Skin epidermis (tissue), 12 donors: ENCODE results near the gene KCNQ4.

Source experiments
- H3K27ac ChIP-seq, 21 experiments: fragments of 200-600 bp; sonication (generic) in 11 of 21; one replicate each; pipeline ENCODE4 v1.5.0; 2020; ENCODE audit warnings: mild to moderate bottlenecking in 3 of 21, inconsistent platforms in 2 of 21, moderate library complexity in 2 of 21
- H3K4me3 ChIP-seq, 7 experiments: fragments of 200-600 bp; sonication (generic) in 2 of 7; one replicate each; pipeline ENCODE4 v1.5.0; 2020; ENCODE audit warnings: inconsistent platforms in 2 of 7, mild to moderate bottlenecking in 2 of 7, moderate library complexity in 1 of 7

Gene KCNQ4

GRCh38 chr1:40789661-40790430 lies 6.3 kb downstream of the KCNQ4 start:
- H3K27ac ChIP-seq: no peak overlapping the region
- no peak overlapping the region for H3K4me3 ChIP-seq

DNA sequence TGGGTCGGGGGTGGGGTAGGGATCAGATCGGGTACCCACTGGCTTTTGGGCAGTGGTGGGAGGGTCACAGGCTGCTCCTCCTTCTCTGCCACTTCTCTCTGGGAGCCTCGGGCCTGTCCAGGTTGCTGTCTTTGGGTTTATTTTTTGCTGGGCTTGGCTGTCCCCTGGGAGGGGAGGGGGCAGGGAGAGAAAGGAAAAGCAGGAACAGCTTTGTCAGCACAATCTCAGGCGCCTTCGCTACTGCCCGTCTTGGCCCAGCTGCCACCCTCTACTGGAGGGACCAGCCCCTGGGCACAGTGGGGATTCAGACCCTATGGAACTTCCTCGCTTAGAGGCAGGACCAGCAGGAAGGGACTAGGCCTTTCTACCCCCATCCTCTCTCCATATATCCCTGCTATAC lies 8.4 kb downstream of the KCNQ4 start:
- H3K27ac ChIP-seq: no peak overlapping the region
- H3K4me3 ChIP-seq: no peak overlapping the region

GRCh38 chr1:40793617-40794016 lies 10.0 kb downstream of the KCNQ4 start:
- Histone ChIP-seq H3K4me3 (no peak overlapping the region), H3K27ac (no peak overlapping the region)

DNA sequence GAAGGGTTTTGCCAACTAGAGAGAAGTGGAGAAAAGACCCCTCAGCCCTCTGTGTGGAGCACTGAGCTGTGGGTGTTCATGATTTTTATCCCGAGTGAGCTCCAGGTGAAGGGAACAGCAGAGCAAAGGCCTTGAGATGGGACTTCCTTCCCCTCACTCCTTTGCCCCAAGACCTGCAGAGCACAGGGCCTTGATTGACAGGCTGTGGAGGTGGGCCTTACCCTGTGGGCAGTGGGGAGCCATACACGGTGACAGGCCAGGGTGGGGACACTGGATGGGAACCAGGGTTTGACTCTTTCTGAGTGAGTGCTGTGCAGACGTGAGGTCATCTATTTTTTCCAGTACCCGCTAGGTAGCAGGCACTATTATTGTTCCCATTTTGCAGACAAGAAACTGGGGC lies 10.5 kb downstream of the KCNQ4 start:
- H3K27ac ChIP-seq: no peak overlapping the region

DNA sequence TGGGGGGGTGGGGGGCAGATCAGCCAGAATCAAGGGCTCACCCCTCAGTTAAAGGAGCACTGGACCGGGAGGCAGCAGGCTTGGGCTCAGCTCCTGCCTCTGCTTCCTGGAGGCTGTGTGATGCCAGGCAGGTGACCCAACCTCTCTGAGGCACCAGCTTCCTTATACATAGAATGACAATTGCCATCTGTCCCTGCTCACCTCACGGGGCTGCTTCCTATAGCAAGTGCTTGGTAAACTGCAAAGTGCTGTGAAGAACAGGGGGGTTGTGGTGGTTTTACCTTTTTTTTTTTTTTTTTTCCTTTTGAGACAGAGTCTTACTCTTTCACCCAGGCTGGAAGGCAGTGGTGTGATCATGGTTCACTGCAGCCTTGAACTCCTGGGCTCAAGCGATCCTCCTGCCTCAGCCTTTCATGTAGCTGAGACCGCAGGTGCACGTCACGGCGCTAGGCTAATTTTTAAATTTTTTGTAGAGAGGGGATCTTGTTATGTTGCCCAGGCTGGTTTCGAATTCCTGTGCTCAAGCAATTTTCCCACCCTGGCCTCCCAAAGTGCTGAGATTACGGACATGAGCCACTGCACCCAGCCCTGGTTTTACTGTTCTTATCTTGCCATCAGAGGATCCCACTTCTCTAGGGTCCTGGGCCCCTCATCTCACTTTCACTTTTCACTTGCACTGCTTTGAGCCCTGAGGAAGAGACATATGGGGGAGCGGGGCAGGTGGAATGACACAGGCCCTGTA lies 11.6 kb downstream of the KCNQ4 start:
- H3K27ac ChIP-seq: no peak overlapping the region
- no peak overlapping the region for H3K4me3 ChIP-seq

More for the DNA sequence above, 10.5 kb downstream of the KCNQ4 start:
- no peak overlapping the region for H3K4me3 ChIP-seq

GRCh38 chr1:40795811-40796586 lies 12.4 kb downstream of the KCNQ4 start:
- Histone ChIP-seq H3K4me3 (no peak overlapping the region), H3K27ac (no peak overlapping the region)

GRCh38 chr1:40796939-40797667 lies 13.5 kb downstream of the KCNQ4 start:
- H3K4me3 ChIP-seq: no peak overlapping the region
- H3K27ac ChIP-seq: no peak overlapping the region

- Histone ChIP-seq H3K27ac (no peak overlapping the region), H3K4me3 (no peak overlapping the region)
Observed at GRCh38 chr1:40797668-40798010, 14.1 kb downstream of the KCNQ4 start.

- no peak overlapping the region for H3K27ac ChIP-seq
- H3K4me3 ChIP-seq: no peak overlapping the region
Observed at GRCh38 chr1:40798366-40799281, 15.0 kb downstream of the KCNQ4 start.

- no peak overlapping the region for H3K4me3 ChIP-seq
- H3K27ac ChIP-seq: no peak overlapping the region
Observed at GRCh38 chr1:40799351-40799867, 15.8 kb downstream of the KCNQ4 start.

- H3K4me3 ChIP-seq: peak overlapping the region in 6 of 7 experiments; percentile 16 to 44 (median 32)
- peak overlapping the region in 6 of 21 experiments; percentile 26 to 67 (median 46) for H3K27ac ChIP-seq
Observed at GRCh38 chr1:40801742-40802077, 18.1 kb downstream of the KCNQ4 start.

- H3K27ac ChIP-seq: peak overlapping the region in 13 of 21 experiments; percentile 7 to 67 (median 41)
- peak overlapping the region; percentile 16 to 44 (median 31) for H3K4me3 ChIP-seq
Observed at GRCh38 chr1:40802078-40802741, 18.6 kb downstream of the KCNQ4 start.

- Histone ChIP-seq H3K27ac (peak overlapping the region in 13 of 21 experiments; percentile 7 to 67 (median 41)), H3K4me3 (peak overlapping the region in 5 of 7 experiments; percentile 16 to 44 (median 29))
Observed at GRCh38 chr1:40802742-40803113, 19.1 kb downstream of the KCNQ4 start.

GRCh38 chr1:40803447-40803846 lies 19.9 kb downstream of the KCNQ4 start:
- H3K4me3 ChIP-seq: no peak overlapping the region
- H3K27ac ChIP-seq: peak overlapping the region in 7 of 21 experiments; percentile 6 to 67 (median 43)

GRCh38 chr1:40803902-40804301 lies 20.3 kb downstream of the KCNQ4 start:
- peak overlapping the region in 3 of 21 experiments; percentile 5 to 28 (median 6) for H3K27ac ChIP-seq

GRCh38 chr1:40806240-40806639 lies 22.7 kb downstream of the KCNQ4 start:
- Histone ChIP-seq H3K4me3 (no peak overlapping the region), H3K27ac (no peak overlapping the region)

More at GRCh38 chr1:40803902-40804301, 20.3 kb downstream of the KCNQ4 start:
- no peak overlapping the region for H3K4me3 ChIP-seq

GRCh38 chr1:40806731-40807695 lies 23.4 kb downstream of the KCNQ4 start:
- Histone ChIP-seq H3K4me3 (no peak overlapping the region), H3K27ac (peak overlapping the region in 1 of 21 experiments; percentile 21)
